Epithelial cell of prostate (primary cell): Measurements from ENCODE around the gene EXOSC10.
A peak's percentile ranks its signal among the peaks of the same experiment; 100 is the strongest.

ENCODE experiments used
- DNase-seq: peaks from one replicate; pipeline ENCODE4 v3.0.0-alpha.2; 2011; ENCODE audit warnings: low read depth, low spot score
- H3K27ac ChIP-seq: fragments of 450-650 bp; 2 replicates; pipeline ENCODE4 v1.5.1; 2017; ENCODE audit warnings: mild to moderate bottlenecking

EXOSC10 gene

GRCh38 chr1:11099310-11100148 is at the start of gene EXOSC10:
TSS of gene EXOSC10 (minus strand) at chr1:11099869. CDS start at chr1:11099831, 38 bp downstream.
- H3K27ac ChIP-seq = peak within 1 kb of the TSS; percentile 69
- DNase-seq = peak; percentile 27

- H3K27ac ChIP-seq = peak overlapping the region; percentile 33
- DNase-seq = no peak
Observed at GRCh38 chr1:11147197-11147770, 47.6 kb upstream of the EXOSC10 start.

GRCh38 chr1:11145741-11146140 is 46.1 kb upstream of the EXOSC10 start:
- no peak overlapping the region for H3K27ac ChIP-seq
- DNase-seq = no peak

GRCh38 chr1:11144570-11145256 is 45.0 kb upstream of the EXOSC10 start:
- H3K27ac ChIP-seq = peak overlapping the region; percentile 26
- no peak for DNase-seq

GRCh38 chr1:11143907-11144306 is 44.2 kb upstream of the EXOSC10 start:
- H3K27ac ChIP-seq = peak overlapping the region; percentile 26
- no peak for DNase-seq

- H3K27ac ChIP-seq = no peak overlapping the region
- DNase-seq = no peak
Observed at GRCh38 chr1:11143401-11143800, 43.7 kb upstream of the EXOSC10 start.

- no peak overlapping the region for H3K27ac ChIP-seq
- no peak for DNase-seq
Observed at GRCh38 chr1:11142618-11143391, 43.1 kb upstream of the EXOSC10 start.

- DNase-seq = no peak
- H3K27ac ChIP-seq = peak overlapping the region; percentile 60
Observed at GRCh38 chr1:11138952-11139351, 39.3 kb upstream of the EXOSC10 start.

GRCh38 chr1:11138029-11138428 is 38.4 kb upstream of the EXOSC10 start:
- no peak overlapping the region for H3K27ac ChIP-seq
- no peak for DNase-seq

- H3K27ac ChIP-seq = peak overlapping the region; percentile 3
Observed at GRCh38 chr1:11134898-11135266, 35.2 kb upstream of the EXOSC10 start.

GRCh38 chr1:11134251-11134897 is 34.7 kb upstream of the EXOSC10 start:
- peak overlapping the region; percentile 3 for H3K27ac ChIP-seq
- DNase-seq = no peak

More at GRCh38 chr1:11134898-11135266, 35.2 kb upstream of the EXOSC10 start:
- DNase-seq = no peak

GRCh38 chr1:11132563-11133293 is 33.1 kb upstream of the EXOSC10 start:
- no peak for DNase-seq
- no peak overlapping the region for H3K27ac ChIP-seq

GRCh38 chr1:11131816-11132215 is 32.1 kb upstream of the EXOSC10 start:
- DNase-seq = no peak
- H3K27ac ChIP-seq = no peak overlapping the region

GRCh38 chr1:11130406-11130805 is 30.7 kb upstream of the EXOSC10 start:
- no peak overlapping the region for H3K27ac ChIP-seq
- no peak for DNase-seq

GRCh38 chr1:11129649-11130390 is 30.2 kb upstream of the EXOSC10 start:
- DNase-seq = no peak
- H3K27ac ChIP-seq = no peak overlapping the region

- H3K27ac ChIP-seq = no peak overlapping the region
- no peak for DNase-seq
Observed at GRCh38 chr1:11126569-11126968, 26.9 kb upstream of the EXOSC10 start.

GRCh38 chr1:11125931-11126330 is 26.3 kb upstream of the EXOSC10 start:
- H3K27ac ChIP-seq = no peak overlapping the region
- no peak for DNase-seq

- DNase-seq = no peak
Observed at GRCh38 chr1:11124965-11125364, 25.3 kb upstream of the EXOSC10 start.

GRCh38 chr1:11116318-11116717 is 16.6 kb upstream of the EXOSC10 start:
- H3K27ac ChIP-seq = no peak overlapping the region

More at GRCh38 chr1:11124965-11125364, 25.3 kb upstream of the EXOSC10 start:
- H3K27ac ChIP-seq = no peak overlapping the region

More at GRCh38 chr1:11116318-11116717, 16.6 kb upstream of the EXOSC10 start:
- DNase-seq = no peak
